ENCODE measurements around the gene CEBPE.

Gene CEBPE

GRCh38 chr14:23102801-23103200 lies 16.3 kb downstream of the CEBPE start:
- Mint-ChIP-seq H3K4me1 (peaks cover 10% of the 10 kb centered on the region), H3K27me3 (no peaks in the 10 kb centered on the region), H3K36me3 (peaks cover 2% of the 10 kb centered on the region), H3K4me3 (no peak overlapping the region), H3K27ac (no peak overlapping the region), H3K9me3 (no peaks in the 10 kb centered on the region)

GRCh38 chr14:23101986-23102625 lies 16.9 kb downstream of the CEBPE start:
- Mint-ChIP-seq H3K36me3 (peaks cover 6% of the 10 kb centered on the region), H3K4me3 (no peak overlapping the region), H3K4me1 (peaks cover 17% of the 10 kb centered on the region), H3K27ac (no peak overlapping the region), H3K9me3 (no peaks in the 10 kb centered on the region), H3K27me3 (no peaks in the 10 kb centered on the region)

- Mint-ChIP-seq H3K36me3 (peaks cover 8% of the 10 kb centered on the region), H3K27ac (no peak overlapping the region), H3K27me3 (no peaks in the 10 kb centered on the region), H3K9me3 (no peaks in the 10 kb centered on the region), H3K4me1 (peaks cover 25% of the 10 kb centered on the region), H3K4me3 (no peak overlapping the region)
Observed at GRCh38 chr14:23101213-23101970, 17.7 kb downstream of the CEBPE start.

GRCh38 chr14:23099212-23099861 lies 19.7 kb downstream of the CEBPE start:
- Mint-ChIP-seq H3K9me3 (no peaks in the 10 kb centered on the region), H3K4me3 (no peak overlapping the region), H3K36me3 (peaks cover 8% of the 10 kb centered on the region), H3K27ac (no peak overlapping the region), H3K27me3 (no peaks in the 10 kb centered on the region), H3K4me1 (peaks cover 25% of the 10 kb centered on the region)

- Mint-ChIP-seq H3K27ac (peak overlapping the region; percentile 44), H3K36me3 (peaks cover 8% of the 10 kb centered on the region), H3K9me3 (no peaks in the 10 kb centered on the region), H3K4me1 (peaks cover 34% of the 10 kb centered on the region), H3K27me3 (no peaks in the 10 kb centered on the region), H3K4me3 (no peak overlapping the region)
Observed at GRCh38 chr14:23097786-23098185, 21.3 kb downstream of the CEBPE start.

GRCh38 chr14:23095196-23096108 lies 23.6 kb downstream of the CEBPE start, which contains the start of gene C14orf119:
Gene C14orf119, plus strand, starts transcription at chr14:23095505. Its CDS starts 2,154 bp downstream, at chr14:23097659.
- no peak within 1 kb of the TSS for H3K4me3 Mint-ChIP-seq
- peaks cover 49% of the 10 kb centered on the region for H3K4me1 Mint-ChIP-seq
- H3K27me3 Mint-ChIP-seq, result no peaks in the 10 kb centered on the region
- no peaks in the 10 kb centered on the region for H3K9me3 Mint-ChIP-seq
- no peak within 1 kb of the TSS for H3K27ac Mint-ChIP-seq
- H3K36me3 Mint-ChIP-seq, result peaks cover 13% of the 10 kb centered on the region

GRCh38 chr14:23094666-23095195 lies 24.3 kb downstream of the CEBPE start, which contains the start of gene ACIN1:
Gene ACIN1, minus strand, starts transcription at chr14:23095136. Its CDS starts 24 bp downstream, at chr14:23095112.
- H3K9me3 Mint-ChIP-seq, result no peaks in the 10 kb centered on the region
- no peaks in the 10 kb centered on the region for H3K27me3 Mint-ChIP-seq
- peaks cover 51% of the 10 kb centered on the region for H3K4me1 Mint-ChIP-seq
- H3K27ac Mint-ChIP-seq, result no peak within 1 kb of the TSS
- peaks cover 13% of the 10 kb centered on the region for H3K36me3 Mint-ChIP-seq
- no peak within 1 kb of the TSS for H3K4me3 Mint-ChIP-seq

- no peaks in the 10 kb centered on the region for H3K27me3 Mint-ChIP-seq
- H3K4me1 Mint-ChIP-seq, result peaks cover 50% of the 10 kb centered on the region
- H3K4me3 Mint-ChIP-seq, result no peak overlapping the region
- peaks cover 16% of the 10 kb centered on the region for H3K36me3 Mint-ChIP-seq
- no peaks in the 10 kb centered on the region for H3K9me3 Mint-ChIP-seq
- H3K27ac Mint-ChIP-seq, result no peak overlapping the region
Observed at GRCh38 chr14:23093991-23094665, 24.9 kb downstream of the CEBPE start.

GRCh38 chr14:23093526-23093925 lies 25.5 kb downstream of the CEBPE start:
- Mint-ChIP-seq H3K36me3 (peaks cover 15% of the 10 kb centered on the region), H3K9me3 (no peaks in the 10 kb centered on the region), H3K27me3 (no peaks in the 10 kb centered on the region), H3K27ac (no peak overlapping the region), H3K4me1 (peaks cover 49% of the 10 kb centered on the region), H3K4me3 (no peak overlapping the region)

- H3K27ac Mint-ChIP-seq, result no peak overlapping the region
- H3K36me3 Mint-ChIP-seq, result peaks cover 15% of the 10 kb centered on the region
- H3K4me1 Mint-ChIP-seq, result peaks cover 49% of the 10 kb centered on the region
- H3K4me3 Mint-ChIP-seq, result no peak overlapping the region
- no peaks in the 10 kb centered on the region for H3K27me3 Mint-ChIP-seq
- H3K9me3 Mint-ChIP-seq, result no peaks in the 10 kb centered on the region
Observed at GRCh38 chr14:23093104-23093503, 26.0 kb downstream of the CEBPE start.

GRCh38 chr14:23091294-23092225 lies 27.5 kb downstream of the CEBPE start:
- Mint-ChIP-seq H3K27ac (peak overlapping the region; percentile 36), H3K27me3 (no peaks in the 10 kb centered on the region), H3K4me3 (peak overlapping the region; percentile 9), H3K4me1 (peaks cover 50% of the 10 kb centered on the region), H3K36me3 (peaks cover 18% of the 10 kb centered on the region), H3K9me3 (no peaks in the 10 kb centered on the region)

GRCh38 chr14:23090254-23090636 lies 28.8 kb downstream of the CEBPE start:
- H3K4me1 Mint-ChIP-seq, result peaks cover 62% of the 10 kb centered on the region
- H3K27ac Mint-ChIP-seq, result peak overlapping the region; percentile 81
- H3K27me3 Mint-ChIP-seq, result no peaks in the 10 kb centered on the region
- H3K36me3 Mint-ChIP-seq, result peaks cover 24% of the 10 kb centered on the region
- H3K9me3 Mint-ChIP-seq, result no peaks in the 10 kb centered on the region
- H3K4me3 Mint-ChIP-seq, result no peak overlapping the region

GRCh38 chr14:23089498-23090253 lies 29.4 kb downstream of the CEBPE start:
- peaks cover 64% of the 10 kb centered on the region for H3K4me1 Mint-ChIP-seq
- H3K36me3 Mint-ChIP-seq, result peaks cover 24% of the 10 kb centered on the region
- no peaks in the 10 kb centered on the region for H3K9me3 Mint-ChIP-seq
- H3K4me3 Mint-ChIP-seq, result no peak overlapping the region
- H3K27me3 Mint-ChIP-seq, result no peaks in the 10 kb centered on the region
- H3K27ac Mint-ChIP-seq, result peak overlapping the region; percentile 68

Measured in activated naive CD4-positive, alpha-beta T cell treated with anti-CD3 and anti-CD28 coated beads, Interleukin-2, amount 50 U/mL, for 24 hours (primary cell).